Measurements from ENCODE around the gene LIMCH1. TPM values are rescaled to one million over a fixed set of nuclear protein-coding genes. Genes with fewer than 3 reads are reported as not detected.

The LIMCH1 gene
- total and polyA plus RNA-seq, 7 donors: 0.46 to 26.0 (median 6.7) TPM

DNA sequence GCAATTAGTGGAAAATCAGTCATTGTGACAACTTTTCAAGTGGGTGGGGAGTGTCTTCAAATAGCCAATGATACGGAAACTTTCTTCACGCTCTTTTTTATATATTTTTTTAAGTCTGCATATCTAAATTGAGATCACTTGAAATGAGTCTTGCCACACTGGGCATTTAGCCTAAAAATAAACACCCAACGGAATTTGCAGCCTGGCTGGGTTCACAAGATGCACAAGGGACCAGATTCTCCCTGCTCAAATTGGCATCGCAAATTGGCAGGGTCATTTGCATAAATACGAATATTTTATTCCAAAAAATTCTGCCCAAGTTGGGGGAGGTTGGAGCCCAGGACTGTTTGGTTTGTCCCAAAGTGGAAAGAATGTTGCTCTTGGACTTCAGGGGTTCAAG, 87.6 kb downstream of the LIMCH1 start:
- 80 to 89% methylated on average over 5 of the region's 5 CpGs for WGBS, 2 donors
- Histone ChIP-seq H3K27ac (no peak overlapping the region), H3K4me1 (peaks cover 0 to 12% (median 4%) of the 10 kb centered on the region in 4 donors), H3K4me3 (no peak overlapping the region), H3K27me3 (no peaks in the 10 kb centered on the region), H3K9me3 (no peaks in the 10 kb centered on the region), H3K36me3 (no peaks in the 10 kb centered on the region)
- no peak for TF ChIP-seq EP300 (IDR thresholded peaks at IDR 0.05)
- TF ChIP-seq POLR2AphosphoS5 (IDR thresholded peaks at IDR 0.05): no peak
- TF ChIP-seq, protein P1, sequence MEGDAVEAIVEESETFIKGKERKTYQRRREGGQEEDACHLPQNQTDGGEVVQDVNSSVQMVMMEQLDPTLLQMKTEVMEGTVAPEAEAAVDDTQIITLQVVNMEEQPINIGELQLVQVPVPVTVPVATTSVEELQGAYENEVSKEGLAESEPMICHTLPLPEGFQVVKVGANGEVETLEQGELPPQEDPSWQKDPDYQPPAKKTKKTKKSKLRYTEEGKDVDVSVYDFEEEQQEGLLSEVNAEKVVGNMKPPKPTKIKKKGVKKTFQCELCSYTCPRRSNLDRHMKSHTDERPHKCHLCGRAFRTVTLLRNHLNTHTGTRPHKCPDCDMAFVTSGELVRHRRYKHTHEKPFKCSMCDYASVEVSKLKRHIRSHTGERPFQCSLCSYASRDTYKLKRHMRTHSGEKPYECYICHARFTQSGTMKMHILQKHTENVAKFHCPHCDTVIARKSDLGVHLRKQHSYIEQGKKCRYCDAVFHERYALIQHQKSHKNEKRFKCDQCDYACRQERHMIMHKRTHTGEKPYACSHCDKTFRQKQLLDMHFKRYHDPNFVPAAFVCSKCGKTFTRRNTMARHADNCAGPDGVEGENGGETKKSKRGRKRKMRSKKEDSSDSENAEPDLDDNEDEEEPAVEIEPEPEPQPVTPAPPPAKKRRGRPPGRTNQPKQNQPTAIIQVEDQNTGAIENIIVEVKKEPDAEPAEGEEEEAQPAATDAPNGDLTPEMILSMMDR (IDR thresholded peaks at IDR 0.05): no peak
- no peak for TF ChIP-seq POLR2A (IDR thresholded peaks at IDR 0.05)
- intact Hi-C loops (cut with DNase I): no loop called here
- no peak for DNase-seq

DNA sequence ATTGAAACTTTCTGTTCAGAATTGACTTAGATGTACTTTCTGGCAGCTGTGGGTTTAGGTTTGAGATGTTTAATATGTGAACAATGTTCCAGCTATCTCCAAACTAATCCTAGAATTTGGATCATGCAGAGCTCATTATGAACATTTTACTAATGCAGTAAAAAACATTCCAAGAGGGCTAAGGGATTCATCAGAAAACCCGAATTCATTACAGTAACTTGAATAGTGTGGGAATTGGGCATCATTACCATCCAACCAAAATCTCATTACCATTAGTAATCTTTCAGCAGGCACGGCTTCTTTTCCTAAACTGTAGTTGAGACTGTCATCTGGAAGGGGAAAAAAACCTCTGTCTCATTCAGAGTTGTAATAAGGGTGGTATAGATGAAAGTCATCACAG, 91.0 kb downstream of the LIMCH1 start:
- DNase-seq: no peak
- H3K9me3 ChIP-seq: no peaks in the 10 kb centered on the region
- no peaks in the 10 kb centered on the region for H3K36me3 ChIP-seq
- no peak overlapping the region for H3K4me3 ChIP-seq
- TF ChIP-seq POLR2AphosphoS5 (IDR thresholded peaks at IDR 0.05) (no peak), POLR2A (IDR thresholded peaks at IDR 0.05) (no peak), EP300 (IDR thresholded peaks at IDR 0.05) (no peak)
- TF ChIP-seq, protein P1 (IDR thresholded peaks at IDR 0.05): no peak
- 55 to 90% methylated on average over 2 of the region's 2 CpGs for WGBS, 2 donors
- no peaks in the 10 kb centered on the region for H3K27me3 ChIP-seq
- H3K27ac ChIP-seq: no peak overlapping the region
- intact Hi-C loops (cut with DNase I): no loop called here
- H3K4me1 ChIP-seq: peaks cover 0 to 22% (median 8%) of the 10 kb centered on the region in 4 donors

DNA sequence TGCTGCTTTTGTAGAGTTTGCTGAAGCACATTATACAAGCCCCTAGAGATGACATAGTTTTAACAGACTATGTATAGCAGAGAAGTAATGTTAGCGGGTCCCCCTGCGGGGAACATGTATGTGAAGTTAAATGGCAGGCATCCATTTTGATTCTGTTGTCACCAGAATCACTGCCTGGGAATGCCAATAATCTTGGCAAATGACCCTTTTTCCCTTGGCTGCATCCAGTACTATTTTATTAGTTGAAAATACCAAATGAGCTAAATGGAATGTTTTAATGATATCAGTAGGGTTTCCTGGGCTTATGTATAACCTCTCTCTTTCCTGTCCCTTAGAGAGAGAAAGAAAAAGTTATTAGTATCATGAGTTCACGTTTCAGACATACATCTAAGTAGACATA, 93.6 kb downstream of the LIMCH1 start:
- H3K27me3 ChIP-seq: no peaks in the 10 kb centered on the region
- H3K36me3 ChIP-seq: no peaks in the 10 kb centered on the region
- intact Hi-C loops (cut with DNase I): no loop called here
- peaks cover 0 to 14% (median 2%) of the 10 kb centered on the region in 4 donors for H3K4me1 ChIP-seq
- no peaks in the 10 kb centered on the region for H3K9me3 ChIP-seq
- H3K4me3 ChIP-seq: no peak overlapping the region
- H3K27ac ChIP-seq: no peak overlapping the region
- TF ChIP-seq EP300 (IDR thresholded peaks at IDR 0.05) (no peak), POLR2A (IDR thresholded peaks at IDR 0.05) (no peak), POLR2AphosphoS5 (IDR thresholded peaks at IDR 0.05) (no peak)
- TF ChIP-seq, protein P1 (IDR thresholded peaks at IDR 0.05): no peak
- 89 to 93% methylated on average over 3 of the region's 3 CpGs for WGBS, 2 donors
- no peak for DNase-seq

DNA sequence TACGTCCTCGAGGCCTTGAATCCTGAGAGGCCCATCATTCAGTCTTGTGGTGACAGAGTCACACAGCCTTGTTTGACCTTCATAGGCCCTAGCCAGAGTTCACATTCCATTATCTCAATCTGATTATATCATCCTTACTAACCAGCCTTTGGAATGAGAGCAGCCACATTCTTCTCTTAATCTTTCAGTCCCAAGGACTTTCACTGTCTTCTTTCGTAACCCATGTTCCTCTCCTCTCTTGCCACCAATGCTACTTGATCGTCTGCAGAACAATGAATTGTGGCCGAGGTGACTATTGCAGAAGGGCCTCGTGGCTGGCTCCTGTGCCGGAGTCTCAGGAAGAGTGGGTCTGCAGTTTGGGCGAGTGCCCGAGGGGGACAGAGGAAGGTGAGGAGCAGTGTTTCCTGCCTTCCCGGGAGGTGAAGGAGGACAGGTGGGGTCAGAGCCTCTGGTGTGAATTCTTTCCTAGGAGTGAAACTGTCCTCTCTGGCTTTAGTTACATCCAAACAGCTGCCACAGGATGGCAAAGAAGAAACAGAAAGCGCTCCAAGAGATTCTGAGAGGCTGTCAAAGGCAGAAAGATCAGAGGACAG, 94.6 kb downstream of the LIMCH1 start:
- H3K9me3 ChIP-seq: no peaks in the 10 kb centered on the region

More for the DNA sequence above, 94.6 kb downstream of the LIMCH1 start:
- H3K4me3 ChIP-seq: no peak overlapping the region
- H3K27ac ChIP-seq: no peak overlapping the region
- H3K27me3 ChIP-seq: no peaks in the 10 kb centered on the region
- no peaks in the 10 kb centered on the region for H3K36me3 ChIP-seq
- intact Hi-C loops (cut with DNase I): no loop called here
- TF ChIP-seq EP300 (IDR thresholded peaks at IDR 0.05) (no peak), POLR2A (IDR thresholded peaks at IDR 0.05) (no peak), POLR2AphosphoS5 (IDR thresholded peaks at IDR 0.05) (no peak)
- TF ChIP-seq, protein P1 (IDR thresholded peaks at IDR 0.05): no peak
- 81 to 88% methylated on average over 11 of the region's 11 CpGs for WGBS, 2 donors
- peaks cover 0 to 14% (median 2%) of the 10 kb centered on the region in 4 donors for H3K4me1 ChIP-seq
- DNase-seq: no peak
